ENCODE results near the gene CLEC10A. TPM values are rescaled to one million over a fixed set of nuclear protein-coding genes. Genes with fewer than 3 reads are reported as not detected.
"Not testable (repeated sequence)": the region's sequence is repeated elsewhere in the genome, so short reads cannot be mapped to it uniquely, and the experiment has no call there.

CLEC10A gene
- total RNA-seq, 2 experiments from 2014 or later, result not detected

DNA sequence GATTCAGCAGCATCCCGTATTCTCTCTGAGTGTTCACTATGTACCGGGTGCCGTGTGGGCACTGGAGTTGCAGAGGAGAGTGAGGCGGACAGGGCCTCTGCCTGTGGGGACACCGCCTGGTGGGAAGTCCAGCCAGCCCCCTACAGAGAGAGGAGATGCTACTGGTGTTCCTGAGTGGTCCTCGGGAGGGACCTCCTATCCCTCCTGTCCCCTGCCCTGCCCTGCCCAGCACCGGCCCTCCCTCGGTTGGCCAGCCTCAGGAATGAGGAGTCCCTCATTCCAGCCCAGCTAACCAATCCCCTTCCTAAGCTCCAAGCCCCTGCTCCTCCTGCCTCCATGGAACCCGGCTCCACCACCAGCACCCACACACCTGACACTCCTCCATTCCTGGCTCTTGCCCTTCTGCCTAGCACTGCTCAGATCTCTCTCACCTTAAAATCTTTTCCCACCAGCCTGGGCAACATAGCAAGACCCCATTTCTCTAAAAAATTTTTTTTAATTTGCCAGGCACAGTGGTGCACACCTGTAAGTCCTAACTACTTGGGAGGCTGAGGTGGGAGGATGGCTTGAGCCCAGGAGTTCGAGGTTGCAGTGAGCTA, 32.6 kb upstream of the CLEC10A start:
- no peak for DNase-seq
- no peaks in the 10 kb centered on the region for H3K36me3 Mint-ChIP-seq
- H3K4me3 Mint-ChIP-seq, result no peak overlapping the region
- H3K4me1 Mint-ChIP-seq, result peaks cover 4% of the 10 kb centered on the region
- no peaks in the 10 kb centered on the region for H3K9me3 Mint-ChIP-seq
- H3K27ac Mint-ChIP-seq, result no peak overlapping the region
- H3K27me3 Mint-ChIP-seq, result no peaks in the 10 kb centered on the region

DNA sequence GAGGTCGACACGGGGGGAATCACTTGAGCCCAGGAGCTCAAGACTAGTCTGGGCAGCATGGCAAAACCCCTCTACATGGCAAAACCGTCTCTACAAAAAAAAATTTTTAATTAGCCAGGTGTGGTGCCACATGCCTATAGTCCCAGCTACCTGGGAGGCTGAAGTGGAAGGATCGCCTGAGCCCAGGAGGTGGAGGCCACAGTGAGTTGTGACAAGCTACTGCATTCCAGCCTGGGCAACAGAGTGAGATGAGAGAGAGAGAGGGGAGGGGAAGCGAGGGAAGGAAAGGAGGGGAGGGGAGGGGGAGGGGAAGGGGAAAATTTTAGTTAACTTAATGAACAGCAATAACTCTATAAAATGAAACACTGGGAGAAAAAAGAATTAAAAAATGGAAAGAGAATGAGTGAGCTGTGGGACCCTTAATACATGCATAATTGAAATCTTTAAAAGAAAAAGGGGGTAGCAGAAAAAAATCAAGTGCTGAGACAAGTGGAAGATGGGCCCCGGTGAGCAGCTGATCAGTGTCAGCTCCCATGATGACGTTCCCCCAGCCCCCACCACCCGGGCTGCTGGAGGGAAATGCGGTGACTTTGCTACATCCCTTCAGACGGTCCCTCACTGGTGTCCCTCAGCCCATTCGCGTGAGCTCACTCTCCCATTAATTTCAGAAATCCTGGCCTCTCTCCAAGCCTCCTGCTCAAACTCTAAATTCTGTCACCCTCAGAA, 31.9 kb upstream of the CLEC10A start:
- no peak for DNase-seq
- no peak overlapping the region for H3K27ac Mint-ChIP-seq
- peaks cover 4% of the 10 kb centered on the region for H3K4me1 Mint-ChIP-seq
- H3K9me3 Mint-ChIP-seq, result no peaks in the 10 kb centered on the region
- H3K4me3 Mint-ChIP-seq, result no peak overlapping the region
- H3K27me3 Mint-ChIP-seq, result no peaks in the 10 kb centered on the region
- no peaks in the 10 kb centered on the region for H3K36me3 Mint-ChIP-seq

DNA sequence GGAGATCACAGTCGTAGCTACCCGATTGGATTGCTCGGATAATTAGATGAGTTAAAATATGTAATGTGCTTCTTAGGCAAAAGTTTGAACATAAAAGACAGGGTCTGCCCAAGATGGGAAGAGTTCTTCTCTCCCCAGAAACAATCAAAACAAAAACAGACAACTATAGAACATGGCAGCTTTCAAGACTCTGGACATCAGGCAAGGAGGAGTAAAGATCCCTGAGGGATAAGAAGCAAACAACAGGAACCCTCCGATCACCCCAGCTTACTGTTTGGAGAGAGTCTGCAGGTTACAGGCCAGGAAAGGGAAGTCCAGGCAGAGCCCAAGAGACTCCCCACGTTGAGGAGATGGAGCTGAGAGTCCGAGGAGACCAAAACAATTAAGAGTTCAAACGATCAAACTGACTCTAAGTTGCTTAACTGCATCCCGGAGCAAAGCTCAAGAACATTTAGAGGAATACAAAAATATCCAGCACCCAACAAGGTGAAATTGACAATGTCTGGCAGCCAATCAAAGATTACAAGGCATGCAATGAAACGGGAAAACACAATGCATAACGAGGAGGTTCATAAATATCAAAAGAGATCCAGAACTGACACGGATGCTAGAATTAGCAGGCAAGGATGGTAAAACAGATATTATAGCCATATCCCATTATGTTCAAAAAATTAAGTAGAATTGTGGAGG, 30.7 kb upstream of the CLEC10A start:
- Mint-ChIP-seq H3K27ac (no peak overlapping the region), H3K27me3 (no peaks in the 10 kb centered on the region), H3K4me3 (no peak overlapping the region), H3K36me3 (no peaks in the 10 kb centered on the region), H3K4me1 (peaks cover 4% of the 10 kb centered on the region), H3K9me3 (no peaks in the 10 kb centered on the region)
- DNase-seq, result no peak

DNA sequence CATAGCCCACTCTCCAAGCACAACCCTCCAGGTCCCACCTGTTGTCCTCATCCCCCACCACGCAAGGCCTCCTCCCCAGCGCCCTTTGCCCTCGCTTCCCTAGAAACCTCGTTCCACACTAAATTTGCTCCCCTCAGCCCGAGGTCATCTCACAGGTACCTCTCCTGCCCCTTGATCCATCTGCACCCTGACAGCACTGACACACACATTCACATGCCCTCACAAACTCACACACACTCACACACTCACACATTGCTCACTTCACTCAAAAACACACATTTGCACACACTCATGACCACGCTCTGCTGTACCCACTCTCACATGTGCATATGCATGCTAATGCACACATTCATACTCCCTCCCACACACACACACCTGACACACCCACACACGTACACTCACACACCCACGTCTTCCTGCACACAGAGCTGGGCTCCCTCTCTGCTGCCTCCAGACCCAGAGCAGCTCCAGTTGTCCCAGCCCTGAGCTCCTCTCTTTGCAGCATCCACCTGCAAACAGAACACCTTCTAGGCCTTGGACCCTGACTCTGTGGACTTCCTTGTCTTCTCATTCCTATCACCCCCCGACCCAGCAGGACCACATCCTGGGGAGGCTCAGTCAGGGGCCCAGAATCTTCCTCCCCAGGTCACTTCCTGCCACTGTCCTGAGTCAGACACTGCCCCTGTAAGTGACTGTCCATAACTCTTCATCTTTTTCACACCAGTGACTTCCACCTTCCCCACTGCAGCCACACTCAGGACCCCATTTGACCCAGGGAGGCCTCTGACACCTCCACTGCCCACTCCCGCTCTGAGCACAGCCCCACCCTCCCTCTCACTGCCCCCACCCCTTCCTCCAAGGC, 29.6 kb upstream of the CLEC10A start:
- no peak overlapping the region for H3K4me3 Mint-ChIP-seq
- no peak overlapping the region for H3K27ac Mint-ChIP-seq
- DNase-seq, result no peak
- no peaks in the 10 kb centered on the region for H3K36me3 Mint-ChIP-seq
- H3K4me1 Mint-ChIP-seq, result peaks cover 4% of the 10 kb centered on the region
- no peaks in the 10 kb centered on the region for H3K9me3 Mint-ChIP-seq
- H3K27me3 Mint-ChIP-seq, result no peaks in the 10 kb centered on the region

DNA sequence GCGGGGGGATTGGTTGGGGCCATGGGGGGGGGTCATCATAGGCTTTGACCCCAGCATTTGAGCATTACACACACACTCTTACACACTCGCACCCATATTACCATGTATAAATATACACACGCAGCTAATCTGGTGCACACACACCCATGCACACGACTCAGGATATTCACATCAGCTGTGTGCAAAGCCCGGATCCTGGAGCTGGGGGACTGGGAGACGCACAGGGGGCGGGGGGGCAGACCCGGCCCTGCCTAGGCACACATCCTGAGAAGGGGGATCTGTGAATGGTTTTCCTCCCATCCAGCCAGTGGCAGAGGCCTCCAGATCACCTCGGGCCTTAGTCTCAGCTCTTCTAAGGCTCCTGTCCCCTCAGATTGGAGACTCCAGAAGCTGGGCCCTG, 28.9 kb upstream of the CLEC10A start:
- DNase-seq, result no peak
- Mint-ChIP-seq H3K27ac (no peak overlapping the region), H3K36me3 (no peaks in the 10 kb centered on the region), H3K27me3 (no peaks in the 10 kb centered on the region), H3K4me1 (peaks cover 4% of the 10 kb centered on the region), H3K4me3 (no peak overlapping the region), H3K9me3 (no peaks in the 10 kb centered on the region)

DNA sequence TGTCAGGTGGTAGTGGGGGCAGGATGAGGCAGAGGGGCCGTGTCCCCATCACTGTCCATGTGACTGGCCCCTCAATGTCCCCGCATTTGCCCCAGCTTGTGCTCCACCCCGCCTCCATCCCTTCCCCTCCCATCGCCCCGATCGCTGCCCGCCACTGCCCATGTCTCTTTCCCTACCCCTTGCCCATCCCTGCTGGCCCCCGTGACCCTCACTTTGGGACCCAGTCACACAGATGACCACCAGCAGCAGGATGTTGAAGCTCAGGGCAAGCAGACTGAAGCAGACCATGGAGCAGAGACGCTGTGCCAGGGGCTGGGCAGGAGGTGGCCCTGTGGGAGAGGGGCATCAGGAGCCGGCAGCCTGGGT, 28.5 kb upstream of the CLEC10A start:
- Mint-ChIP-seq H3K4me3 (no peak overlapping the region), H3K9me3 (no peaks in the 10 kb centered on the region), H3K36me3 (no peaks in the 10 kb centered on the region), H3K27me3 (no peaks in the 10 kb centered on the region), H3K27ac (no peak overlapping the region), H3K4me1 (peaks cover 4% of the 10 kb centered on the region)
- no peak for DNase-seq

DNA sequence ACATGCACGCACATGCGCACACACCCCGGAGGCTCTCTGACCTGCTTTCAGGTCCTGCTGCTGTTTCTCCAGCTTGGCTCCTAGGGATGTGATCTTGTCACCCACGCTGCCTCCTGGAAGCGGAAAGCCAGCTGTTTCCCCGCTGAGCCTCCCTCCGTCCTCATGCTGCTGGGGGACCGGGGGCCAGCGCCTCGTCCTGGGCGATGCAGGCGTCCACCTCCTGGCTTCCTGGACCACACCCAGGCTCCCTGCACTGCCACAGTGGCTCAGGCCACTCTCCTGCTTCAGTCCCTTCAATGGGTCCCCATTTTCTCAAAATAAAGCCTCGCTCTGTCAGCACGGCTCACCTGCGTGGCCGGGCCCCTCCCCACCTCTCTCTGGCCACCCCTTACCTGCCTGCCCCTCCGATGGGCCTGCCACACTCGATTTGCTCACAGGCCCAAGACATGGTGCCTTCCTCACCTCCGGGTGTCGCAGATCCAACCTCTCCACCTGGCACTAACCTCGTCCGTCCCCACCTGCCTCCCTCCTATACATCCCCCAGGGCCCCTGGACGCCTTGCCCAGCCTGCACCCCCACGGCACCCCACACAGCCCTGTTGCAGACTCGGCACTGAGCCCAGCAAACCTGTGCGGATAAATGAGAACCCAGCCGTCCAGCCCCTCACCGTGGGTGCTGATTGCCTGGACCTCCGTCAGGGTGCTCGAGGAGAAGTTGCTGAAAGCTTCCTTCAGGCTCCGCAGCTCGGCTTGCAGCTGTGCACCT, 27.9 kb upstream of the CLEC10A start:
- no peaks in the 10 kb centered on the region for H3K9me3 Mint-ChIP-seq
- DNase-seq, result no peak
- peaks cover 4% of the 10 kb centered on the region for H3K4me1 Mint-ChIP-seq
- H3K27me3 Mint-ChIP-seq, result no peaks in the 10 kb centered on the region
- H3K36me3 Mint-ChIP-seq, result no peaks in the 10 kb centered on the region
- H3K4me3 Mint-ChIP-seq, result no peak overlapping the region
- no peak overlapping the region for H3K27ac Mint-ChIP-seq

DNA sequence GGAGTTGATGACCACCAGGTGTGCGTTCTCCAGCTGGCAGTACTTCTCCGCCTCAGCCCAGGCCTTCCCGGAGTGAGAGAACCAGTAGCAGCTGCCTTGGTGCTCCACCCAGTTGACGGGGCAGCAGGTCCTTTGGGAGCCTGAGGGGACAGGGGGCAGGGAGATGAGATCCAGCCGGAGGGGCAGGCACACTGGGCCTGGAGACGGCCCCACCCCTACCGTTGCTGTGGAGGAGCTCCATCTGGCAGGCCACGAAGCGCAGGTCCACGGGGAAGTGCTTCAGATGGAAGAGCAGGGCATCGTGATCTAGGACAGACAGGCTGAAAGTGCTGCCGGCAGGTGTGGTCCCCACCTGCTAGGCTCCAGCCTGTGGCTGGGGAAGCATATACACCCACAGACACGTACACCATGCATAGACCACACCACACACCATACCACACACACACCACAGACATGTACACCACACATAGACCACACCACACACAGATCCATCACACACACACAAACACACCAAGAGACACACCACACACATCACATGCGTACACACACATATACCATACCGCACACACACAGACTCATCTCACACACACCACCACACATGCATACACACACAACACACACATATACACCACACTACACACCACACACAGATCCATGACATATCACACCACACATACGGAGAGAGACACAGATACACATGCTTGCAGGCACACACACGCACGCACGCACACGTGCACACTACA, 27.1 kb upstream of the CLEC10A start:
- H3K9me3 Mint-ChIP-seq, result no peaks in the 10 kb centered on the region
- no peak overlapping the region for H3K4me3 Mint-ChIP-seq
- no peak for DNase-seq
- peaks cover 4% of the 10 kb centered on the region for H3K4me1 Mint-ChIP-seq
- H3K36me3 Mint-ChIP-seq, result no peaks in the 10 kb centered on the region
- no peaks in the 10 kb centered on the region for H3K27me3 Mint-ChIP-seq
- H3K27ac Mint-ChIP-seq, result no peak overlapping the region

DNA sequence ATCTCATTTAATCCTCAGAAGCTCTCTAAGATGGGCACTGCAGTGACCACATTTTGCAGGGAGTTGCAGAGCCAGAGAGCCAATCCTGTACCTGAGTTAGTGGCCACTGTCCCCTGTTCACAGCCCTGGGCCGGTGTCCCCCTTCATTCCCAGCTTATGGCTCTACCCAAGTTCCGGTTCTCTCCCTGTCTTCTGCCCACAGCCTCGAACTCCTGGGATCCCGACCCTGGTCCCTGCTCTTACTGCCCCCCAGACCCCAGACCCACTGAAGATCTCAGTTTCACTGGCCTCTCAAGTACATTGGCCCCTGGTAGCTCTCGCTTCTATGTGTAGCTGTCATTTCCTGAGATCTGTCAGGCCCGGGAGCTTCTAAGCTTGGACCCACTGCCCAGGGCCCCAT, 22.4 kb upstream of the CLEC10A start:
- Mint-ChIP-seq H3K4me3 (no peak overlapping the region), H3K9me3 (no peaks in the 10 kb centered on the region), H3K4me1 (no peaks in the 10 kb centered on the region), H3K27ac (no peak overlapping the region), H3K36me3 (no peaks in the 10 kb centered on the region), H3K27me3 (no peaks in the 10 kb centered on the region)
- DNase-seq, result no peak

DNA sequence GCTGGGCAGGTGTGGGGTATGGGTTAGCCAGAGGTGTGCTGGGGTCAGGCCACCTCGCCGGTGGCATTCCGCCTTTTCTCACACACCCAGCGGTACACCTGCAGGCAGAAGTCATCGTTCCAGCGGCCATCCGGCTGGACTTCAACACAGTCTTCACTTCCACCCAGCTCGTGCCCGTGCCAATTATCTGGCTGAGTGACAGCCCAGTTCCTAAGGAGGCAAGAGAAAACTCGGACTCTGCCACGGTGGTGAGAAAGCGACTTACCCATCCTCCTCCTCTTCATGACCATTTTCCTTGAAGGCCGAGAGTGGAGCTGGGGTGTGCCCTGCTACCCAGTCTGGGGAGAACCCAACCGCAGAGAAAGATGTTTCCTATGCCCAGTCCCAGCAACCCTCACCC, 21.5 kb upstream of the CLEC10A start:
- Mint-ChIP-seq H3K9me3 (no peaks in the 10 kb centered on the region), H3K27me3 (no peaks in the 10 kb centered on the region), H3K36me3 (no peaks in the 10 kb centered on the region), H3K4me3 (no peak overlapping the region), H3K27ac (no peak overlapping the region), H3K4me1 (no peaks in the 10 kb centered on the region)
- DNase-seq, result no peak

DNA sequence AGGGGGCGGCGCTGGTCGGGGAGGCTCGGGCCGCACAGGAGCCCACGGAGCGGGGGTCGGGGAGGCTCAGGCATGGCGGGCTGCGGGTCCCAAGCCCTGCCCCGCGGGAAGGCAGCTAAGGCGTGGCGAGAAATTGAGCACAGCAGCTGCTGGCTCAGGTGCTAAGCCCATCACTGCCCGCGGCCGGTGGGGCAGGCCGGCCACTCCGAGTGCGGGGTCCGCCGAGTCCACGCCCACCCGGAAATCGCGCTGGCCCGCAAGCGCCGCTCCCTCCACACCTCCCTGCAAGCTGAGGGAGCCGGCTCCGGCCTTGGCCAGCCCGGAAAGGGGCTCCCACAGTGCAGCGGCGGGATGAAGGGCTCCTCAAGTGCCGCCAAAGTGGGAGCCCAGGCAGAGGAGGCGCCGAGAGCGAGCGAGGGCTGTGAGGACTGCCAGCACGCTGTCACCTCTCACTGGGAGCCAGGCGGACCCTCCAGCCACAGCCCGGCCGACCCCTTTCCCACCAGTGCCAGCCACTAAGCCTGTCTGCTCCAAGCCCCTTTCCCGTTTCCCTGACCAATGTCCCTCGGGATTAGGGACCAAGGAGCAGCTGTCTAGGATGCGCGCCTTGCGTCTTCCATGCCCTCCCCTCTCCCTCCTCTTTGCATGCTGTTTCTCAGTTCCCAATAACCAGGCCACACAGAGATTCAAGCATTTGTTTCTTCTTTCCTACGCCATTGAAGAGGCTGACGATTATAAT, 20.8 kb upstream of the CLEC10A start:
- H3K4me1 Mint-ChIP-seq, DNase-seq, H3K36me3 Mint-ChIP-seq, H3K4me3 Mint-ChIP-seq, H3K9me3 Mint-ChIP-seq, H3K27ac Mint-ChIP-seq, H3K27me3 Mint-ChIP-seq: not testable (repeated sequence)

DNA sequence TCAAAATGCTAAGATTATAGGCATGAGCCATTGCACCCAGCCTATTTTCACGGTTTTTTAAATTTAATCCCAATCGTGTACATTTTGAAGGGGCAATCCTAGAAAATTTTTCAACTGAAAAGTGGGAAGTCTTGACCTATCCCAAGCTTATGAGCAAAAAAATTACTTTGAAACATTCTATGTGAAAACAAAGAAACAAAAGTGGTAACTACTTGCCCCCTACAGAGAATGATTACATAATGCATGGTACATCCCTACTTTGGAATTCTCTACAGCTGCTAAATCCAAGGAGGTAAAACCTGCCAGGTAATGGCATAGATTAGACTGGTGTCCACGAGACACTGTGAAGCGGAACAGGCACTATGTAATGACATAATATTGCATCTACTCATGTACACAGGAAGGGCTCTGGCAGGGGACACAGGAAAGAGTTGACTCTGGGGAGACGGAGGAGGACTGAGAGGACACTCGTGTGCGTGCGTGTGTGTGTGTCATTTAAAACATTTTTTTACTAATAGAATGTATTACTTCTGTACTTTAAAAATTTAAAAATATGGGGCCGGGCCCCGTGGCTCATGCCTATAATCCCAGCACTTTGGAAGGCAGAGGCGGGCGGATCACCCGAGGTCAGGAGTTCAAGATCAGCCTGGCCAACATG, 18.9 kb upstream of the CLEC10A start:
- Mint-ChIP-seq H3K36me3 (no peaks in the 10 kb centered on the region), H3K27ac (no peak overlapping the region)

DNA sequence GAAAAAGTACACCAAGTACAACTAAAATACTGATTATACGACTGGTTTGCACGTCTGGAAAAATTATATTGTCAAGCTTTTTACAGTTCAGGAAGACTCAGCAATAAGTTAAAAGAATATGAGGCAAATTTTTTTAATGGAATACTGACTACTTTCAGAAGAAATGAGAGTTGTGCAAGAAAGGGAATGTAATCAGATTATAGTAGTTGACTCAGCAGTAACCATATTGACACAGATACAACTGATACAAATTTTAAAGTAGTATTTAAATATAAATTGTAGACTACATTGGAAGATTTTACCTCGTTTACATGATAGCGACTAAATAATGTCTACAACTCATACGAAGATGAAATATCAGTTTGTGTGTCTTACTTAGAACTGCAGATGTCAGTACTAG, 17.9 kb upstream of the CLEC10A start:
- no peaks in the 10 kb centered on the region for H3K27me3 Mint-ChIP-seq
- H3K9me3 Mint-ChIP-seq, result no peaks in the 10 kb centered on the region
- H3K4me1 Mint-ChIP-seq, result peaks cover 5% of the 10 kb centered on the region
- no peak overlapping the region for H3K27ac Mint-ChIP-seq
- H3K4me3 Mint-ChIP-seq, result no peak overlapping the region
- H3K36me3 Mint-ChIP-seq, result no peaks in the 10 kb centered on the region
- no peak for DNase-seq

More for the DNA sequence above, 18.9 kb upstream of the CLEC10A start:
- Mint-ChIP-seq H3K9me3 (no peaks in the 10 kb centered on the region), H3K4me1 (peaks cover 5% of the 10 kb centered on the region), H3K4me3 (no peak overlapping the region), H3K27me3 (no peaks in the 10 kb centered on the region)
- no peak for DNase-seq
